Lower leg skin (tissue), 4 donors: ENCODE data around the gene RGSL1. TPM values are rescaled to one million over a fixed set of nuclear protein-coding genes. Genes with fewer than 3 reads are reported as not detected.

ENCODE experiments used
- DNase-seq, 2 donors: peaks; one replicate each; pipeline ENCODE4 v3.0.0-alpha.2; 2019; ENCODE audit warnings: low spot score in 2 of 2
- H3K4me3 ChIP-seq: fragments of 200-600 bp; sonication (generic); 2 replicates; pipeline ENCODE4 v1.5.1; 2017; ENCODE audit warnings: mild to moderate bottlenecking, low read depth; ENCODE audit not compliant: poor library complexity, severe bottlenecking
- POLR2A ChIP-seq, 2 donors: fragments of 450-650 bp; IDR thresholded peaks; one replicate each; pipeline ENCODE4 v1.6.1; 2016 to 2017; ENCODE audit warnings: antibody characterized with exemption in 2 of 2, mild to moderate bottlenecking in 1 of 2, moderate library complexity in 1 of 2
- WGBS, 2 donors: methylation state at CpG; one replicate each; pipeline ENCODE4 v1.1.5; 2018; 5-methylcytosine and 5-hydroxymethylcytosine counted together
- intact Hi-C: fragments of 100-400 bp; cut with DNase I; formaldehyde crosslinking; loops from one replicate; pipeline ENCODE4 v1.15.0; 2023; ENCODE audit warnings: low total_unique reads
- total RNA-seq, 4 donors: library from RNA; depleted of rRNA; stranded (reverse); fragments of >200 nt; gene quantifications; one replicate each; pipeline ENCODE4 v1.1.0, GENCODE V29; 2016
- TF ChIP-seq, protein P1 (sequence below), 3 donors: fragments of 450-650 bp; IDR thresholded peaks; one replicate each; pipeline ENCODE4 v1.5.1; 2016; ENCODE audit warnings: antibody characterized with exemption in 3 of 3, mild to moderate bottlenecking in 3 of 3, moderate library complexity in 2 of 3

The RGSL1 gene
- total RNA-seq, 4 donors from 2014 or later: not detected

GRCh38 chr1:182476625-182477024 lies 26.7 kb downstream of the RGSL1 start:
- TF ChIP-seq POLR2A (IDR thresholded peaks at IDR 0.05): no peak
- TF ChIP-seq, protein P1, sequence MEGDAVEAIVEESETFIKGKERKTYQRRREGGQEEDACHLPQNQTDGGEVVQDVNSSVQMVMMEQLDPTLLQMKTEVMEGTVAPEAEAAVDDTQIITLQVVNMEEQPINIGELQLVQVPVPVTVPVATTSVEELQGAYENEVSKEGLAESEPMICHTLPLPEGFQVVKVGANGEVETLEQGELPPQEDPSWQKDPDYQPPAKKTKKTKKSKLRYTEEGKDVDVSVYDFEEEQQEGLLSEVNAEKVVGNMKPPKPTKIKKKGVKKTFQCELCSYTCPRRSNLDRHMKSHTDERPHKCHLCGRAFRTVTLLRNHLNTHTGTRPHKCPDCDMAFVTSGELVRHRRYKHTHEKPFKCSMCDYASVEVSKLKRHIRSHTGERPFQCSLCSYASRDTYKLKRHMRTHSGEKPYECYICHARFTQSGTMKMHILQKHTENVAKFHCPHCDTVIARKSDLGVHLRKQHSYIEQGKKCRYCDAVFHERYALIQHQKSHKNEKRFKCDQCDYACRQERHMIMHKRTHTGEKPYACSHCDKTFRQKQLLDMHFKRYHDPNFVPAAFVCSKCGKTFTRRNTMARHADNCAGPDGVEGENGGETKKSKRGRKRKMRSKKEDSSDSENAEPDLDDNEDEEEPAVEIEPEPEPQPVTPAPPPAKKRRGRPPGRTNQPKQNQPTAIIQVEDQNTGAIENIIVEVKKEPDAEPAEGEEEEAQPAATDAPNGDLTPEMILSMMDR (IDR thresholded peaks at IDR 0.05): no peak
- H3K4me3 ChIP-seq: no peak overlapping the region
- intact Hi-C loops: no loop called here
- DNase-seq: no peak
- 70 to 77% methylated on average over 2 of the region's 2 CpGs for WGBS, 2 donors

DNA sequence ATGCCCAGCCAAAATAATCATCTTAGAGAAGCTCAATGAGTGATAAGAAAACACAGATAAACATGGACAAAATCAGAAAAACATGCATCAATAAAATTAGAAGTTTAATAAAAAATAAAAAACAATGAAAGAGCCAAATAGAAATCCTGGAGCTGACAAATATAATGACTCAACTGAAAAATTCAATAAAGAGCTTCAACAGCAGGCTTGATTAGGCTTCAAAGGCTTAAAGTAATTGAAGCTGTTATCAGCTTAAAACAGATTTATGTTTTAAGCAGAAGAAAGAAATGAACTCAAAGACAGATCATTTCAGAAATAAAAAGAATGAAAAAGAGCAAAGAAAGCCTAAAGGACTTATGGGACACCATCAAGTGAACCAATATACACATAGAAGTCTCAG lies 28.3 kb downstream of the RGSL1 start:
- DNase-seq: no peak
- no peak overlapping the region for H3K4me3 ChIP-seq
- intact Hi-C loops: no loop called here
- TF ChIP-seq, protein P1 (IDR thresholded peaks at IDR 0.05): no peak
- TF ChIP-seq POLR2A (IDR thresholded peaks at IDR 0.05): no peak

DNA sequence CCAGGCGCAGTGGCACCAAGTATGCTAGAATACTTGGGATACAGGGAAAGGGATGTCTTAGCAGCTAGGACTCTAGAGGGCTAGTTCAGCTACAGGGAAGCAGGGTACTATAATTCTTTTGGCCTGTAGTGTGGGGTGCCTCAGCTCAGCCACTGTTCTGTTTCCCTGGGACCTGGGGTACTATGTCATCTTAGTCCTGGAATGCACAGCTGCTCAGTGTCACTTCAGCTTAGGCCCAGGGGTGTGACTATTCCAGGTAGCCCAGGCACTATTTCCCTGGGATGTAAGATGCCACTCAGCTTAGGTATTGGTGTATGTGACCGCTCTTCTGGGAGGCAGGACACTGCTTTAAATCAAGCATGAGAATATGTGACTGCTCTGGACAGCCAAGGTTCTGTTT lies 34.1 kb downstream of the RGSL1 start:
- no peak for TF ChIP-seq POLR2A (IDR thresholded peaks at IDR 0.05)
- TF ChIP-seq, protein P1 (IDR thresholded peaks at IDR 0.05): no peak
- 96 to 100% methylated on average over 2 of the region's 2 CpGs for WGBS, 2 donors
- intact Hi-C loops: no loop called here

DNA sequence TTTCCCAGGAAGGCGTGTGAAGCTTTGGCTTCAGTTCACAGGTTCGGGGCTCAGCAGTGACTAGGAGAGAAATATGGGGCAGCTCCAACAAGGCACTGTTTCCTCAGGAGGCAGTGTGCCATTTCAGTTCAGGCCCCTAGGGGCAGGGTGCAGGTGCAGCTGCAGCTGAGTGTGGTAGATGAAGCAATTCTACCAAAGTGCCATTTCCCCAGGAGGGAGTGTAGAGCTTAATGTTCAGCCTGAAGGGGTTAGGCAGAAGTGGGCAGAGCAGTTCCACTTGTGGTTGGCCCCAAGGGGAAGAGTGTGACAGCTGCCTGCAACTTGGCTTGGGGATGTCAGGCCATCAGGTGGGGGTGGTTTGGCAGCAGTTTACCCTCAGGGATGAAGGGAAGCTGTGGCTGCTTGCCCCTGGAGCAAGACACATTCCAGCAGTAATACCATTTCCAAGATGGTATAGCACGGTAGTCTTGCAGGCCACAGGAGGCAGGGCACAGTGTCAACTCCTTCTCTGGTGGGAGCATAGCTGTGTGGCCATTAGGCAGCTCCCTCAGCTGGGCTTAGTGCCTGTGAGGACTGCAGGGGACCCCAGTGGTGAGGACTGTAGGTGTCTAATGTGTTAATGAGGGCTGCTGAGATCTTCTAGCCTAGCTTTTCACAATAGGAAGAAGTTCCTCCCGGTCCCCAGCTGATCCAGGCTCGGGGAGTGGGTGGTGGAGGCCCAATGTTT lies 34.7 kb downstream of the RGSL1 start:
- 42 to 45% methylated on average over 4 to 5 of the region's 5 CpGs for WGBS, 2 donors
- H3K4me3 ChIP-seq: no peak overlapping the region
- no peak for DNase-seq
- intact Hi-C loops: no loop called here
- TF ChIP-seq POLR2A (IDR thresholded peaks at IDR 0.05): no peak
- TF ChIP-seq, protein P1 (IDR thresholded peaks at IDR 0.05): no peak

More for the DNA sequence above, 34.1 kb downstream of the RGSL1 start:
- DNase-seq: no peak
- no peak overlapping the region for H3K4me3 ChIP-seq

DNA sequence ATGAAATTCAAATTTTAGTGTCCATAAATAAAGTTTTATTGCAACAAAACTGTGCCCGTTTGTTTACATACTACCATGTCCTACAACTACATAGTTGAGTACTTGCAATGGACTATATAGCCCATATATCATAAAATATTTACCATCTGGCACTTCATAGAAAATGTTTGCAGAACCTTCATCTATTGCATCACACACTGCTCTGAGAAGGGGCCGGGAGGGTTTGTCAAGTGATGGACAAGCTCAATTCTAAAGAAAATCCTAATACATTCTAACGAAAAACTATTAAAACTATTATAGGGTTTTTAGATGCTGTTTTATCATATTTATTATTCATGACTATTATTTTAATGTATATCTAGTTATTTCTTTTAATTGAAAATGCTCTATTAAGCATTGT lies 35.9 kb downstream of the RGSL1 start:
- H3K4me3 ChIP-seq: no peak overlapping the region
- WGBS, 2 donors: 84 to 92% methylated on average over 3 of the region's 3 CpGs
- intact Hi-C loops: no loop called here
- TF ChIP-seq, protein P1 (IDR thresholded peaks at IDR 0.05): no peak
- no peak for TF ChIP-seq POLR2A (IDR thresholded peaks at IDR 0.05)
- no peak for DNase-seq

DNA sequence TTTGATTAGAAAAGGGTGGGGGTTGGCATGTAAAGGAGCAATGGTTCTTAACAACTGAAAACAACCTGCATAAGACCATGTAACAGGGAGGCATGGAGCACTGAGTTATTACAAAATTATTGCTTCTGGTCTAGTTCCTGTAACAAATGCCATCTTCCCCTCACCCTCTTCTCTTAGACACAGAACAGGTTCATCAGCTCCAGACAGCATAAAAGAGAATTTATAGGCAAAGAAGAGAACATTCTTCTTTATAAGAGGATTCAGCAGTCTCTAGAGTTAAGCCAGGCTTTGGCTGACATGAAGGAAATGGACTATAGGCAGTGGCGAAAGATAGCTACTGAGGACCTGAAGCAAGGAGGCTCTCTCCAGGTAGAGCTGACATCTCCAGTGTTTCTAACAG lies 38.9 kb downstream of the RGSL1 start:
- no peak for DNase-seq
- H3K4me3 ChIP-seq: no peak overlapping the region
- WGBS, 2 donors: 91 to 95% methylated on average over 1 of the region's 1 CpG
- TF ChIP-seq, protein P1 (IDR thresholded peaks at IDR 0.05): no peak
- TF ChIP-seq POLR2A (IDR thresholded peaks at IDR 0.05): no peak
- intact Hi-C loops: no loop called here
